Heart left ventricle (tissue), 13 donors: ENCODE measurements around the gene COL24A1.

Experiments used
- POLR2A ChIP-seq, 2 donors: fragments of 450-650 bp; IDR thresholded peaks; one replicate each; pipeline ENCODE4 v1.6.1; 2017; ENCODE audit warnings: antibody characterized with exemption in 2 of 2, mild to moderate bottlenecking in 2 of 2, moderate library complexity in 2 of 2
- TF ChIP-seq, protein P1 (sequence below), 12 donors: fragments of 200-600 bp; sonication (generic) in 4 of 12; IDR thresholded peaks; one replicate each; pipeline versions ENCODE4 v1.5.0 to v1.8.0; 2018 to 2022; ENCODE audit warnings: antibody characterized with exemption in 12 of 12, mild to moderate bottlenecking in 5 of 12
- donor health status: ischemic (EF 13 %, LVEDD 7.1; RV severe dilation, severe dysfunction).
- donor health status: DM: no; HTN: yes; CAD: no.
- donor health status: DM: no; HTN: no; CAD: no.
- donor health status: ischemic (EF 25% LVEDD 6.9; RV normal size, moderate dysfunction).
- donor health status: ischemic (EF 25% LVEDD 5.7; RV mildly dilated, moderate dysfunction).
- donor health status: ischemic (EF 35%, LVEDD 5.7; RV mildly dilated, moderate dysfunction).
- donor health status: nonischemic (EF 11% LVEDD 7.7; RV severe dilation, severe dysfunction).
- donor health status: DM: yes; HTN: yes; CAD: no.
- donor health status: PGD.
- donor health status: ischemic (EF 29% LVEDD 5.4; RV normal size, mild dysfunction).
- donor health status: nonischemic (EF 23%, LVEDD 6.1; RV moderate dilation, normal function).

DNA sequence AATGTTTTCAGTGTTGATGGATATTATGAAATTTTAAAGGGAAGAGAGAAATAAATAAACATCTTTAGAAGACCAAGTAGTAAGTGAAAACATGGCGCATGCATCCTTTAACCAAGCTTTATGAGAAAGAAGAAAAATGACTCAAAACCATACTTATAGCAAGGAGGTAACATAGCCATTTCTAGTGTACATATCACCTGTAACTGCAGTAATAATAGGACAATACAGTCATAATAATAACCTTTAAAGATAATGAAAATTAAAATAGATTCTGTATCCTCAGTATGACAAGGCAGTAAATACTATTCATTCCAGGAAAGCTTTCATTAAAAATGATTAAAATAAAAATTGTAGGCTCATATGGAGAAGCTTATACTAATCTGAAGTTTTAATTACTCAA, 141.2 kb downstream of the COL24A1 start:
- TF ChIP-seq, protein P1, sequence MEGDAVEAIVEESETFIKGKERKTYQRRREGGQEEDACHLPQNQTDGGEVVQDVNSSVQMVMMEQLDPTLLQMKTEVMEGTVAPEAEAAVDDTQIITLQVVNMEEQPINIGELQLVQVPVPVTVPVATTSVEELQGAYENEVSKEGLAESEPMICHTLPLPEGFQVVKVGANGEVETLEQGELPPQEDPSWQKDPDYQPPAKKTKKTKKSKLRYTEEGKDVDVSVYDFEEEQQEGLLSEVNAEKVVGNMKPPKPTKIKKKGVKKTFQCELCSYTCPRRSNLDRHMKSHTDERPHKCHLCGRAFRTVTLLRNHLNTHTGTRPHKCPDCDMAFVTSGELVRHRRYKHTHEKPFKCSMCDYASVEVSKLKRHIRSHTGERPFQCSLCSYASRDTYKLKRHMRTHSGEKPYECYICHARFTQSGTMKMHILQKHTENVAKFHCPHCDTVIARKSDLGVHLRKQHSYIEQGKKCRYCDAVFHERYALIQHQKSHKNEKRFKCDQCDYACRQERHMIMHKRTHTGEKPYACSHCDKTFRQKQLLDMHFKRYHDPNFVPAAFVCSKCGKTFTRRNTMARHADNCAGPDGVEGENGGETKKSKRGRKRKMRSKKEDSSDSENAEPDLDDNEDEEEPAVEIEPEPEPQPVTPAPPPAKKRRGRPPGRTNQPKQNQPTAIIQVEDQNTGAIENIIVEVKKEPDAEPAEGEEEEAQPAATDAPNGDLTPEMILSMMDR (IDR thresholded peaks at IDR 0.05), result no peak
- no peak for TF ChIP-seq POLR2A (IDR thresholded peaks at IDR 0.05)
